Medulla oblongata (tissue), 1 donor: ENCODE results near the gene DCDC1.
"Not testable (repeated sequence)": the region's sequence is repeated elsewhere in the genome, so short reads cannot be mapped to it uniquely, and the experiment has no call there.

ENCODE experiments used
- DNase-seq: peaks from one replicate; pipeline ENCODE4 v3.0.0-alpha.2; 2015; ENCODE audit errors: extremely low spot score

The DCDC1 gene

DNA sequence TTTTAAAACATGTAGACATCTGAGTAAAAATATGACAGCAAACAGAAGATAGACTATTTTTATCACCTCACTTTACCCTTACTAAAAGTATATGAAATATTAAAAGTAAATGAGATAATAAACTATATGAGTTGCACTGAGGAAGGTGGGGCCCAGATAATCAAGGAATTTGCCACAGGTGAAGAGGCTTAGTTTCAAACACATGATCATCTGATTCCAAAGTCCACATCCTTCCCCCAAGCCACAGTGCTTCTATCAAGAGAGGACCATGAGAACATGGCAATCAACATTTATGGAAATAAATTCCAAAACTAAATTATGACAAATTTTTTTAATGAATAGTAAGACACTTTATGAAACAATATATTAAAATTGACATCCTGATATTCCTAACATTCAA is 384.0 kb downstream of the DCDC1 start:
- no peak for DNase-seq

DNA sequence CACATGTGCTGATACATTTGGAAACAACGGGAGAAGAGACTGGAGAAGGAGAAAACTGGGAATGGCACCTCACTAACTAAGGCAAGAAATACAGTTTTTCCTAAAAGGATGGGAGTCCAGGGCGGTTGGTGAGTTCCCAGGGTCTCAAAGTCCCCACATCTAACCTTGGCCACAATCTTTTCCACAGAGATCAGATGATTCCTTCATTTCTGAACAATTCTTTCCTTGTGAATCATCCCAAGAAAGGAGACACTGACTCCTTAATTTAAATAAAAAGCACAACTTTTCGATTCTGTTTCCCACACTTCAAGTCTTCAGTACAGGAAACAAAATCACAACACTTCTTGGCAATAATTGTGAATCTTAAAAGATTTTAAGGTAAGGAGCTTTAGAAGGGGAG is 384.7 kb downstream of the DCDC1 start:
- no peak for DNase-seq

DNA sequence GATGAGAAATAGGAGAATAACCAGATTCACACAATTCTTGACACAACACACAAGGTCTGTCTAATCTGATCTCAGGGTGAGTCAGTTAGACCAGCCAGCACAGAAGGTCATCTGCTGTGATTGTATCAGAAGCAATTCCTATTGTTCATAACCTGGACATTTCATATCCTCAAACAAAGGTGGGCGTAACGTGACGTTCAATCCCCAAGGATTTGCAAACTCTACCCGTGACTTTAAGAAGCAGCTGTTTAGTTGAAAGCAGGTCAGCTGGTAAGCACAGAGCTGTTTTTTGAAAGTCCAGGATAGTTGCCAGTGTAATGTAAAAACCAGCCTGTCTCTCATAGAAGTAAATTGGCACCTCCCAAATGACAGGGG is 385.1 kb downstream of the DCDC1 start:
- no peak for DNase-seq

DNA sequence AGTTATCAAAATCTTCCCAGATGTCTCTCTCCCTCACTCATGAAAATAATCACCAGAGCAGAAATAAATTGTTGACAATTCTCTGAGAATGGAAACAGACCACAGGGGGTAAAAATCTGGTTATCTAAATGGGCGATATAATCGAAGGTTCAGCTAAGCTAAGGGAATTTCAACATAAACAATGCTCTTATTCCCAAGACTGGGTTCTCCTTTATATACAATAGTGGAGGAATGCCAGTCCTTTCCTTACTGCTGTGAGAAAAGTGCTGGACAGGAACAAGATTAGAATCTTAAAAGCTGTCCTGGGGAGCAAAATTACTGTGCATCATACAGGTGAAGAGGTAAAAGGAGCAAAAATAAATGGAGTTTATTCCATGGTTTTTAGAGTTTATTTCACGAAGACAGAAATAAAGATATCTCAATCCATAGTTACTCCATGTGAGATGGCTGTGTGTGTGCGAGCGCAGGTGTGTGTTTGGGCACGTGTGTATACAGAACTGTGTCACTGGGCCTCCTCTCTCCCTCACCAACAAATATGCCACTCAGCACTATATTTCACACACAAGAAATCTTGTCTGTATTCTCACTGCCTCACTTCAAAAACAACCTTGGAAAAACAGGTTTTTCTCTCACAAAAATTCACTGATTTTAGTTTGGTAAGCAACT is 385.6 kb downstream of the DCDC1 start:
- no peak for DNase-seq

DNA sequence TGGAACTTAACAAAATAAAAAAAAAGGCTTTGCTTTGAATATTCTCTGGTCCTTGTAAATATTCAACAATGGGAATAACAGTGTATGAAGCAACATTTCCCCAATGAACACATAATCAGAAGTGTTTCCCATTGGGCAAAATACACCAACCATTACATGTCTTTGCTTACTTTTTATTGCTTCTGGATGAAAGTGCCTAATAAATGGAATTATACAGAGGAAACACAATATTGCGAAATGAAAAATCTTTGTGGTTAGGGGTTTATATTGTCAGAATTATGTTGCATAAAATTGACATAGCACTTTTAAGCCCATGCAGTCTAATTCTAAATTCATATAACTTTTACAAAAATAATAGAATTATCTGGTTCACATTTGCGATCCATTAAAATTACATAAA is 386.4 kb downstream of the DCDC1 start:
- no peak for DNase-seq

DNA sequence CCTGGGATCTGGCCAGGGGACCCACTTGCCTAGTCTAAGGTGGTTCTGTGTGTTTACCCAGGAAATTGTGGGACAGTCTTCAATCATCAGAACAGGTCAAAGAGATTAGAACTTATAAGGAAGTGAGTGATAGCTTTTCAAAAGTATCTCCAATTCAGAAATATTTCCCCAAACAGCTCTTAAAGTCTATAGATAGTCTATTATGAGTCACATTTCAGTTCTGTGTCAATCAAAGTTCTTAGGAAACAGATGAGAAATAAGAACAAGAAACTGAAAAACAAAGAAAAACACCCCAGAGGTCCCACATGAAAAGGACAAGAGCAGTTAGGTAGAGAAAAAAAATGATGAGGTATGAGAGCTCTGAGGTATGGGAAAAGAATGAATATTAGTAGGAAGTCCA is 402.0 kb downstream of the DCDC1 start:
- no peak for DNase-seq

DNA sequence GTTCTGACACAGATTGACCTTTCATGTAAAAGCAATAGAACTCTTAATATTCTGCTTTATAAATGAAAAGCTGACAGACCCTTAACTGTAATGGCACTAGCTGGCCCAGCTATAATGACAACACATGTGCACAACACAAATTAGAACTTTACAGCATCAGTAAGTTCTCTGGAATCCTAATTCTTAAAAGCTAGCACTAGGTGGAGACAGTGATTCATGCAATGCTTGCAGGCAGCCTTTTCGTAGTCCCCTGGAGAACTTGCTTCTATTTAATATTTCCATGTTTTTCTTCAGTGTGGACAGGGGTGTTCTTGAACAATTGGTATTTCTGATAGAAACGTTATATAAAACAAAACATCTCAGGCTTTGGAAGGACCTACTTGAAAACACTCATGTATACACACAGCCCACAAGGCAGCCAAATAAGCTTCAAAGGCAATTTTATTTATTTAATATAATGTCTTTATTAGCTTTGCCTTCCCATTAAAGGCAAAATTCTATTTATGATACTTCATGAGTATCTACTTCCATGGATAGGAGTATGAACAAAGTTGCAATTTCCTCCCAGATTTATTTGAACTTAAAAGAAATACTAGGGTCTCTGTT is 409.0 kb downstream of the DCDC1 start:
- DNase-seq = peak; percentile 41

DNA sequence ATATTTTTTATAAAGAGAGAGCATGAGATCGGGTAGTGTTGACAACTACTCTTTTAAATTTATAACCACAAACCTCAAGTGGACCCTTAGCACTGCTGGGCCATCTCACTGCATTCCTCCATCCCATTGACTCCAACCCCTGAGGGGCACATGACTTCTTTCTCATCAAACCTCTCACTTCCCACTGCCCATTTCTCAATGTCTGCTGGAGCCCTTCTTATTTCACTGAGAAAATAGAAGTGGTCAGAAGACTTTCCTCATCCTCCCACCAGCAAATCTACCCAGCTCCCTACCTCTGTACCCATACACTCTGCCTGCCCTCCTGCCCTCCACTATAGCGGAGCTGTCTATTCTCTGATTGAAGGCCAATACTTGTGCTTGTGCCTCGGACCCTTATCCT is 412.8 kb downstream of the DCDC1 start:
- no peak for DNase-seq

DNA sequence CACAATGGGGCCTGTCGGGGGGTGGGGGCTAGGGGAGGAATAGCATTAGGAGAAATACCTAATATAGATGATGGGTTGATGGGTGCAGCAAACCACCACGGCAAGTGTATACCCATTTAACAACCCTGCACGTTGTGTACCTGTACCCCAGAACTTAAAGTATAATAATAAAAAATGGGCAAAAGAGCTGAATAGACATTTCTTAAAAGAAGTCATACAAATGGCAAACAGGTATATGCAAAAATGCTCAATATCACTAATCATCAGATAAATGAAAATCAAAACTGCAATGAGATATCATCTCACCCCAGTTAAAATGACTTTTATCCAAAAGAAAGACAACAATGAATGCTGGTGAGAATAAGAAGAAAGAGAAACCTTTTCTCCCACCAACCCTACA is 419.7 kb downstream of the DCDC1 start:
- no peak for DNase-seq

DNA sequence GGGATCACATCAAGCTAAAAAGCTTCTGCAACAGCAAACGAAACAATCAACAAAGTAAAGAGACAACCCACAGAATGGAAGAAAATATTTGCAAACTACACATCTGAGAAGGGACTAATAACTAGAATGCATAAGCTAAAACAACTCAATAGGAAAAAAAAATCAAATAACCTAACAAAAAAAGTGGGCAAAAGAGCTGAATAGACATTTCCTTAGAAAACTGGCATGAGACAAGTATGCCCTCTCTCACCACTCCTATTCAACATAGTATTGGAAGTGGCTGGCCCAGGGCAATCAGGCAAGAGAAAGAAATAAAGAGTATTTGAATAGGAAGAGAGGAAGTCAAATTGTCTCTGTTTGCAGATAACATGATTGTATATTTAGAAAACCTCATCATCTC is 421.8 kb downstream of the DCDC1 start:
- not testable (repeated sequence) for DNase-seq

DNA sequence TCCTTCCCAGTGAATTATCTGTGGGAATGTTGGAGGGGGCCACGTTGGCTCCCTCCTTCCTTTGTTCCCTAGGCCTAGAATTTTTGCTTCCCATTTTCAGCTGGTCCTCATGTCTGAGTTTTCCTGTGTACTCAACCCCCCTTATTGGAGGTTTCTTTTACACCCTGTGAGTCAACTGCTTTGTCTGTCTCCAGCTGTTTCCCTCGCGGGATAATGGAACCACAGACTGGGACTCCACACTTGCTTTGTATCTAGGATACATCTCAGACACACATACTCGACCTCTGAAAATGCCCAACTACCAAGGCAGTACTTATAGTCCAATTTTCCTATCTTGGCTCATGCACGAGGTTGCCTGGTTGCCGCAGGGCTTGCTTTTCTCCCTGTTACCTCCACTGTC is 430.7 kb downstream of the DCDC1 start:
- DNase-seq = no peak

DNA sequence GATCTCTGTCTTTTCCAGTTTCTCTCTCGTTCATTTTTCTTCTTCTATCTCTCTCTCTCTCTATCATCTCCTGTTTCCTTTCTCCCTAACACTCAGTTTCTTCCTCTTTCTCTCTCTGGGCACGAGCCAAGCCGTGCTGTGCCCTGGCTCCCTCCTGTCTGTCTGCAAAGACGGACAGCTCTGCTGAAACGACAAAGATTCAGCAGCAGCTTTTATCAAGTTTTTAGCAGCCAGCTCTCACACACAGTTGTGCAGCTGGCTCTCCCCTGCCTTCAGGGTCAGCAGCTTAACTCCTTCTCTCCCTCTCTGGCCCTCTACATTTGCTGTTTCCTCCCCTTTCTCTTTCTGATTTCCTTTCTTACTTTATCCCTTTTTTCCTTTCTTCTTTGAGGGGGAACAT is 431.4 kb downstream of the DCDC1 start:
- no peak for DNase-seq

DNA sequence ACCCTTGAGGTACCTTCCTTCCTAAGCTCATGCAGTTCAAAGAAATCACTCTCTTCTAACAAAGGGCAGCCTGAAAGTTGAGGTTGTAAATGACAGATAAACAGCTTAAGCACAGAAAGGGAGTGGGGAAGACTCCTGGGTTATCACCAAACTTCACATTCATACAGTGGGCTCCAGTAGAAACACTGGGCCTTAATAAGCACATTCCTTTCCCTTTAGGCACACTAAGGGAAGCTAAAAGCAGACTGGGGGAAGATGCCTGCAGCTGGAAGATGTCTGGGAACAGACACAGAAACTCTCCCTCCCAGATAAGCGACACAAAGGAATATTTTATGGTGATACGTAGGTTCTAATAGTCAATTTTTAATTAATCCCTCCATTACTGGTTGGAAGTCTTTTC is 433.0 kb downstream of the DCDC1 start:
- no peak for DNase-seq

DNA sequence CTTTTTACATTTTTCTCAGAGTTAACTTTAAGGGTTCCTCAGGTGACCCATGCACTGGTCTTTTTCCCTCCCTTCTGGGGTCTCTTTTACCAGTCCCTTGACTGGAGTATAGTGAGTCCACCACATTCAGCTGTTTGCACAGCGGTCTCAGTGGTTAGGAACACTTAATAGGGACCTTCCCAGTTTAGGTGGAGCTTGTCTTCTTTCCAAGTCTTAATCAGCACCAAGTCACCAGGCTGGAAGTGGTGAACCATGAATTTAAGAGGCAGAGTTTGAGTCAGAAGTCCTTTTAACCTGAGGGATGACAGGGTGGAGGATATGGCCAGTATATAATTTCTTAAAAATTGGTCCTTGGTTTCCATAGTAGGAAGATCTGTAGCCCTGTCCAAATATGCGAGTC is 433.7 kb downstream of the DCDC1 start:
- no peak for DNase-seq

DNA sequence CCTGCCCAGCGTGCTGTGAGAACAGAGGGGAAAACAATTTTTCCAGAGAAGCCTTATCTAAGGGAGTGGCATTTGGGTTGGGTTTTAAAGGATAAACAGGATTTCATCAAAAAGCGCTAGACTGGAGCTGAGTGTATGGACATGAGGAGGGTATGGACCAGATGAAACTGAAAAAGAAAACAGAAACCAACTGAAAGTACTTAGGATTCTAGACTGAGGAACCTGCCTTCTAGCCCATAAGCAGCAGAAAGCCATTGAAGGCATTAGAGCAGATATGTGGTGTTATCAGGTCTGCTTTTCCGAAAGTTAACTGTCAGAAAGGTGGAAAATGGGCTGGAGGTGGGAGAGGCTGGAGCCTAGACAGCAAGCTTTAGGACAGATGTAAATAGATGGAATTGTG is 443.4 kb downstream of the DCDC1 start:
- no peak for DNase-seq

DNA sequence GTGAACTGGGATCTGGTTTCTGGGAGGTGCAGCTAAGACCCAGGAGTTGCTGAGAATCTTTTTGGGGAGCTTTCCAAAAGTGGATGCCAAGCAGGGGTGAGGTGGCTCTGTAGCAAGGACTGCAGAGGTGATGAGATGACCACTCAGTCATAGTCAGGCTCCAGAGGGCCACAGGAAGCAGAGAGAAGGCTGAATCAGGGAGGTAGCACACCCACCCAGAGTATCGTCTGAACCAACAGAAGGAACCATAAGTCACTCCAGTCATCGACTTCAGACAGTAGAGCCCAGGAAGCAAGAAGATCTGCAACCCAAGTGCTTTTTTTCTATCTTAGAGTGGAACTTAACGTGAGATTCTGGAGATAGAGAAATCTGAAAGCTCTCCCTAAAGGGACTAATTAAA is 447.7 kb downstream of the DCDC1 start:
- DNase-seq = no peak

DNA sequence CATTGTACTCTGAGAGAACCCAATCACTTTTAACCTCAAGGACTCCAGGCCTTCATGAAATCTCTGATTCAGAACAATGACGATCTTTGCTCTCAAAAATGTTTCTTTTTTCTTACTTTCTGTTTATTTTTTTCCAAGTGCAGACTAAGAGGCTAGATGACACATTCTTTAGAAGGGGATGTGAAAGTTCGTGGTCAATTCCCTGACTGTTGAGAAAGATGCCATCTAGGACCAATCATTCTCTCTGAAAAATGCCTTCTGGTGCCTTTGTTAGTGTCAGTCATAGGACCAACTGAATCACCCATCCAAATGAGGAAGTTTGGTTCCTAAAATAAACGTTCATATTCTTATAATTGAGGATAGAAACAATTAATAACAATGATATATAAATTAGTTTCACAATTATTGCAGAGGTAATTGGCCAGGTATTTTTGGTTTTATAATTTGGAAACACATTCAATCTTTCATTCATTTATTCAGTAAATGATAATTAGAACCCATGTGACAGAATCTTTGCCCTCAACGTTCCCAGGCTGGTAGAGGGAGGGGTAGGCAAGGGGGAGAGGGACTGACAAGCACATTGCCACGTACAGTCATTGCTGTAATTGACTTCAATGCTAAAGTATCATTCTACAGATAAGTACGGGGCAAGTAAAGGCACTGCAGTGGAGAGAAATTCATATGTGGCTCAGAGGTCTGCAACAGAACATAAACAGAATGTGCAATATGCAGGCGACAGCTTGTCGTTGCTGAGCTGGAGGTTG is 450.0 kb downstream of the DCDC1 start:
- peak; percentile 82 for DNase-seq

DNA sequence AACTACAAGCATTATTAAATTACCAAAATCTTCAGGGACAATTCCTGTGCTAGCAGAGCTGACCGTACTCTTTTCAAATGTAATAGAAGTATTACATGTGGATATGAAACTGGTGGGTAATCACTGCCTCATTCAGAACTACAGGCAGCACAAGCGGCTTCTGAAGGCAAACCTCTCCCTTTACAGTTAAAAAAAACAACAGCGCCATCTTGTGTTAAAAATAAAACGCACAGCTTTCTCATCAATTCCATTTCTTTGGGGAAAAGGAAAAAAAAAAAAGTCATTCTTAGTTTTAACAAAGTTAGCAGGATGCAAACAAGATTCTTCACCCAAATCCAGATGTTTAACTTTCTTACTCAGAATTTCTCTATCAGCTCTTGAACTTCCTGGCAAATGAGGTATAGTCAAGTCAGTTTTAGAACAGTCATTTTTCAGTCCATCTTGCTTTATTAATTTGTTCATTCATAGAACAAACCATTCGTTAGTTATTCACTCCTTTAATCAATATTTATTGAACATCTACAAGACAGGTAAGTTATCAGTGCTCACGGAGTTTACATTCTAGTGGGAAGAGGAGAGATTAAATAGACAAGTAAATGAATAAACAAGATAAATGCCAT is 451.6 kb downstream of the DCDC1 start:
- peak; percentile 80 for DNase-seq

DNA sequence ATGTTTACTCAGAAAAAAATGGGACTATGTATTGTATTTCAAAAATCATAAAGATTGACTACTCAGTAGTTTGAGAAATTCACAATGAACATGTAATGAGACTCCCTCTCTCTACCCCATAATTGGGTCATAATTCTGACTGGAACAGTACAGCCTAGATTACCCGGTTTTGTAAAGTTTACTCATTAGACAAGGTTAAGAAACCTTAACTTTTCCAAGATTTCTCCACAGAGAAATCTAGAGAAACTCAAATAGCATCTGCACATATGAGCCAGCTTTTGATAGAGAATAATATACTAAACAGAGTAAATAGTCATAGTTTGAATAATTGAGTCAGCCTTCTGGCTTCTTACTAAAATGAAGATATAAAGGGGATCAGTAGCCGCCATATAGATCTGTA is 452.3 kb downstream of the DCDC1 start:
- no peak for DNase-seq

DNA sequence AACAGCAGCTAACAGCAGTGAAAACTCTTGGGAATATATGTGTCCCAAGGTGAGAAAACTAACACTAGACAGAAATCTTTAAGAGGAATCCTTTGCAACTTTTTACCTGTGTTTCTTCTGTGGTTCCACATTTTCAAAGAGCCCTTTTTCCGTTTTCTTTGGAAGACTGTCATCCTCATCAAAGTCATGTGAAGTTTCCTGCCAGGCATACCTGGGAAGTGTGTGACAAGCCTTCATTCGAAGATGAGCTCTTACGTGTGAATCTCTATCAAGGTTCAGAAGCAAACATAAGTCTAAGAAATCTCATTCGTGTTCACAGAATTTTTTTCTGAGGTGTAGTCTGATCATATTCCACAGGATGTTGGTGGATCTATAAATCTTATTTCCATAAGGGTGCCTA is 452.8 kb downstream of the DCDC1 start:
- DNase-seq = no peak

DNA sequence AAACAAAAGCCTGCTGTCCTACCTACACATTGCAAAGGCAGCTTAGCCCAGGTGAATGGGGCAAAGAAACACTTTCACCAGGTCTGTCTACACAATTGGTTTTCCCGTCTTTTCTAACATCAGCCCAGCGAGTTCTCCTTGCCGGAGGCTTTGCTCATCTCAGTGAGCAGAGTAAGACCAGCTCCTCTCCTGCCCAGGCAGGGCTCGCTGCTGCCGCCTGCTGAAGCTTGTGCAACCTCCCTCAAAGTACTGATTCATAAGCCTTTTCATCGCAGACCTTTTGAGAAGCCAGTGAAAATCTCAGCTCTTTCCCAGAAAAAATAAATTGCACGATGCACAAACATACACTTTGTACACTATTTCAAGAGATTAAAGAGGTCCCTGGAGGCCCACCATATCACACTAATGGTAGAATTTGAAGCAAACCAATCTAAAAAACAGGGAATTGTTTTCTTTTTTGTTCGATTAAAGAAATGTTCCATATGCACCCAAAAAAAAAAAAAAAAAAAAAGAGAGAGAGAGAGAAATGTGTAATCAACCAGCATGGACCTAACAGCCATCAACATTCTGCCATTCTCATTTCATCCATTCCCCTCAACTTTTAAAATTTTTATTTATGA is 455.3 kb downstream of the DCDC1 start:
- DNase-seq = peak; percentile 75

DNA sequence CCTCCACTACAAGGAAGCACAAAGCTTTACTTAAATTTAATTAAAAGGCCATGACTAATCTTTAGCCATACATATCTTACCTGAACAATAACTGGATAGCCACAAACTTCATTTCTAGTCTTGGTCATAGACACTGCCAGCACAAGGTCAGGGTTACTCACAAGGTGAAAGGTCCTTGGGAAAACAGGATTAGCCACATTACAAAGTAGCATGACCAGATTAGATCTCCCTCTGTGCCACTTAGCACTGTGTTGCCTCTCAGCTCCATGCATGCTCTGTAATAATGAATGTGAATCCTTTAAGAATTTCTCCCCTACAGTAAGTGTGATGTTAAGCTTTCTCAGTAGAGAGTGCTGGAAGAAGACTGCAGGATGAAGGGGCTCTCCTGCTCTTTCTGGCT is 458.3 kb downstream of the DCDC1 start:
- DNase-seq = no peak
